GM23338 (cell line): Measurements from ENCODE around the gene IL1RAPL2. TPM values are rescaled to one million over a fixed set of nuclear protein-coding genes. Genes with fewer than 3 reads are reported as not detected.
"Not testable (repeated sequence)": the region's sequence is repeated elsewhere in the genome, so short reads cannot be mapped to it uniquely, and the experiment has no call there.

Experiments
- ATAC-seq: fragments of 200-7000 bp; cut with Tn5 transposase; 3 replicates; pipeline ENCODE4 v1.9.1; 2020
- DNase-seq: peaks from one replicate; pipeline ENCODE4 v3.0.0-alpha.2; 2015; ENCODE audit warnings: low spot score
- H2AFZ ChIP-seq: fragments of 200-600 bp; sonication (generic); 2 replicates; pipeline ENCODE4 v1.8.0; 2016; ENCODE audit warnings: antibody characterized with exemption, mild to moderate bottlenecking, moderate library complexity
- H3F3A ChIP-seq: fragments of 200-600 bp; sonication (generic); replicated peaks from 2 replicates; pipeline ENCODE4 v1.8.0; 2017; ENCODE audit warnings: antibody characterized with exemption, mixed run types, low read depth
- H3K27ac ChIP-seq: fragments of 200-600 bp; sonication (generic); 2 replicates; pipeline ENCODE4 v1.6.1; 2016; ENCODE audit warnings: low read depth
- H3K27me3 ChIP-seq: fragments of 200-600 bp; sonication (generic); 2 replicates; pipeline ENCODE4 v1.8.0; 2016; ENCODE audit warnings: mild to moderate bottlenecking, mixed run types, moderate library complexity; ENCODE audit not compliant: insufficient read depth
- H3K36me3 ChIP-seq: fragments of 200-600 bp; sonication (generic); 2 replicates; pipeline ENCODE4 v1.8.0; 2016; ENCODE audit warnings: mild to moderate bottlenecking; ENCODE audit not compliant: insufficient read depth
- H3K4me1 ChIP-seq: fragments of 200-600 bp; sonication (generic); 2 replicates; pipeline ENCODE4 v1.8.0; 2016; ENCODE audit warnings: mild to moderate bottlenecking, moderate library complexity; ENCODE audit not compliant: insufficient read depth
- H3K4me2 ChIP-seq: fragments of 200-600 bp; sonication (generic); 2 replicates; pipeline ENCODE4 v1.7.1; 2017; ENCODE audit warnings: mixed run types
- H3K4me3 ChIP-seq: fragments of 200-600 bp; sonication (generic); 2 replicates; pipeline ENCODE4 v1.6.1; 2016; ENCODE audit warnings: mixed run types
- H3K79me2 ChIP-seq: fragments of 200-600 bp; sonication (generic); replicated peaks from 2 replicates; pipeline ENCODE4 v1.8.0; 2017; ENCODE audit warnings: mild to moderate bottlenecking; ENCODE audit not compliant: insufficient read depth
- H3K9me2 ChIP-seq: fragments of 200-600 bp; sonication (generic); 2 replicates; pipeline ENCODE4 v1.8.0; 2017; ENCODE audit not compliant: insufficient read depth
- H4K20me1 ChIP-seq: fragments of 200-600 bp; sonication (generic); replicated peaks from 2 replicates; pipeline ENCODE4 v1.8.0; 2017; ENCODE audit warnings: mild to moderate bottlenecking; ENCODE audit not compliant: insufficient read depth
- H3K27ac Mint-ChIP-seq: 2 replicates; pipeline ENCODE4 v1.8.0; 2020; ENCODE audit warnings: inconsistent platforms, mild to moderate bottlenecking, moderate library complexity, mixed read lengths
- H3K27me3 Mint-ChIP-seq: 3 replicates; pipeline ENCODE4 v1.8.0; 2022; ENCODE audit warnings: low read depth, mild to moderate bottlenecking, moderate library complexity, mixed read lengths, inconsistent platforms; ENCODE audit not compliant: insufficient read depth, poor library complexity
- H3K36me3 Mint-ChIP-seq: 3 replicates; pipeline ENCODE4 v1.8.0; 2021; ENCODE audit warnings: low read depth, mild to moderate bottlenecking, inconsistent platforms, moderate library complexity, mixed read lengths
- H3K4me1 Mint-ChIP-seq: 3 replicates; pipeline ENCODE4 v1.8.0; 2020; ENCODE audit warnings: mild to moderate bottlenecking, inconsistent platforms, mixed read lengths
- H3K4me3 Mint-ChIP-seq: 3 replicates; pipeline ENCODE4 v1.8.0; 2021; ENCODE audit warnings: moderate library complexity, mild to moderate bottlenecking, inconsistent platforms, mixed read lengths
- H3K9me3 Mint-ChIP-seq: 3 replicates; pipeline ENCODE4 v1.8.0; 2020; ENCODE audit warnings: moderate library complexity, mild to moderate bottlenecking, inconsistent platforms, mixed read lengths
- CREB1 ChIP-seq: fragments of 250-450 bp; sonication (Bioruptor Pico); IDR thresholded peaks from 2 replicates; pipeline ENCODE4 v1.5.0; 2020; ENCODE audit warnings: low read depth, mild to moderate bottlenecking, moderate library complexity
- ETS1 ChIP-seq: IDR thresholded peaks from 2 replicates; pipeline ENCODE4 v1.6.1; 2016; ENCODE audit warnings: antibody characterized with exemption
- JUNB ChIP-seq: IDR thresholded peaks from one replicate; pipeline ENCODE4 v1.6.1; 2016; ENCODE audit warnings: antibody characterized with exemption; ENCODE audit not compliant: unreplicated experiment
- NANOG ChIP-seq: IDR thresholded peaks from 2 replicates; pipeline ENCODE4 v1.6.1; 2016; ENCODE audit warnings: antibody characterized with exemption, borderline replicate concordance
- POLR2AphosphoS5 ChIP-seq: IDR thresholded peaks from 2 replicates; pipeline ENCODE4 v1.6.1; 2016; ENCODE audit warnings: antibody characterized with exemption, low read depth
- STAT1 ChIP-seq: IDR thresholded peaks from one replicate; pipeline ENCODE4 v1.6.1; 2016; ENCODE audit warnings: antibody characterized with exemption; ENCODE audit not compliant: unreplicated experiment
- ZNF114 ChIP-seq: fragments of 250-450 bp; sonication (Bioruptor Pico); IDR thresholded peaks from 2 replicates; pipeline ENCODE4 v1.5.0; 2020; ENCODE audit warnings: mild to moderate bottlenecking, moderate library complexity
- ZNF331 ChIP-seq: fragments of 250-450 bp; sonication (Bioruptor Pico); IDR thresholded peaks from 2 replicates; pipeline ENCODE4 v1.5.0; 2020; ENCODE audit warnings: low read depth, mild to moderate bottlenecking, moderate library complexity
- polyA plus RNA-seq: library from polyadenylated mRNA; unstranded; fragments of >200 nt; fragmentation: Nextera tagmentation; extraction: Ambion mirVana; gene quantifications from 2 replicates; pipeline ENCODE4 v1.2.1, GENCODE V29; 2016
- total RNA-seq: library from RNA; depleted of rRNA; stranded (reverse); fragments of >200 nt; shearing (Covaris generic); gene quantifications from 2 replicates; pipeline ENCODE4 v1.2.3, GENCODE V29; 2014
- TF ChIP-seq, protein P1 (sequence below): fragments of 250-450 bp; sonication (Bioruptor Pico); IDR thresholded peaks from 2 replicates; pipeline ENCODE4 v1.5.0; 2020; ENCODE audit warnings: mild to moderate bottlenecking, moderate library complexity
- TF ChIP-seq, protein P2 (sequence below), 2 experiments: fragments of 200-600 bp in 1 of 2; sonication (generic) in 1 of 2; conservative IDR thresholded peaks; 2 replicates each; pipeline versions ENCODE4 v1.5.1 to v1.6.1; 2016 to 2017; ENCODE audit warnings: antibody characterized with exemption in 2 of 2, low read depth in 2 of 2, mild to moderate bottlenecking in 2 of 2, moderate library complexity in 1 of 2

The IL1RAPL2 gene
- total and polyA plus RNA-seq, 2 experiments from 2014 or later: 0.80 to 0.94 TPM

- DNase-seq (no peak), ATAC-seq (no peak)
- Histone ChIP-seq H3K79me2 (no peaks in the 10 kb centered on the region), H3K4me2 (no peak overlapping the region), H3K9me2 (no peaks in the 10 kb centered on the region), H3K27ac (no peak overlapping the region), H3K27me3 (no peaks in the 10 kb centered on the region), H3F3A (no peaks in the 10 kb centered on the region), H3K4me3 (no peak overlapping the region), H2AFZ (no peak overlapping the region), H3K4me1 (no peaks in the 10 kb centered on the region), H3K36me3 (no peaks in the 10 kb centered on the region), H4K20me1 (no peaks in the 10 kb centered on the region)
- Mint-ChIP-seq H3K27me3 (peaks cover 2% of the 10 kb centered on the region), H3K4me3 (no peak overlapping the region), H3K9me3 (no peaks in the 10 kb centered on the region), H3K36me3 (no peaks in the 10 kb centered on the region), H3K27ac (no peak overlapping the region), H3K4me1 (no peaks in the 10 kb centered on the region)
- TF ChIP-seq ETS1: no peak
- no peak for TF ChIP-seq POLR2AphosphoS5
- TF ChIP-seq ZNF331 (CRISPR knock-in tag): no peak
- TF ChIP-seq NANOG: no peak
- no peak for TF ChIP-seq CREB1 (CRISPR knock-in tag)
- TF ChIP-seq, protein P1, sequence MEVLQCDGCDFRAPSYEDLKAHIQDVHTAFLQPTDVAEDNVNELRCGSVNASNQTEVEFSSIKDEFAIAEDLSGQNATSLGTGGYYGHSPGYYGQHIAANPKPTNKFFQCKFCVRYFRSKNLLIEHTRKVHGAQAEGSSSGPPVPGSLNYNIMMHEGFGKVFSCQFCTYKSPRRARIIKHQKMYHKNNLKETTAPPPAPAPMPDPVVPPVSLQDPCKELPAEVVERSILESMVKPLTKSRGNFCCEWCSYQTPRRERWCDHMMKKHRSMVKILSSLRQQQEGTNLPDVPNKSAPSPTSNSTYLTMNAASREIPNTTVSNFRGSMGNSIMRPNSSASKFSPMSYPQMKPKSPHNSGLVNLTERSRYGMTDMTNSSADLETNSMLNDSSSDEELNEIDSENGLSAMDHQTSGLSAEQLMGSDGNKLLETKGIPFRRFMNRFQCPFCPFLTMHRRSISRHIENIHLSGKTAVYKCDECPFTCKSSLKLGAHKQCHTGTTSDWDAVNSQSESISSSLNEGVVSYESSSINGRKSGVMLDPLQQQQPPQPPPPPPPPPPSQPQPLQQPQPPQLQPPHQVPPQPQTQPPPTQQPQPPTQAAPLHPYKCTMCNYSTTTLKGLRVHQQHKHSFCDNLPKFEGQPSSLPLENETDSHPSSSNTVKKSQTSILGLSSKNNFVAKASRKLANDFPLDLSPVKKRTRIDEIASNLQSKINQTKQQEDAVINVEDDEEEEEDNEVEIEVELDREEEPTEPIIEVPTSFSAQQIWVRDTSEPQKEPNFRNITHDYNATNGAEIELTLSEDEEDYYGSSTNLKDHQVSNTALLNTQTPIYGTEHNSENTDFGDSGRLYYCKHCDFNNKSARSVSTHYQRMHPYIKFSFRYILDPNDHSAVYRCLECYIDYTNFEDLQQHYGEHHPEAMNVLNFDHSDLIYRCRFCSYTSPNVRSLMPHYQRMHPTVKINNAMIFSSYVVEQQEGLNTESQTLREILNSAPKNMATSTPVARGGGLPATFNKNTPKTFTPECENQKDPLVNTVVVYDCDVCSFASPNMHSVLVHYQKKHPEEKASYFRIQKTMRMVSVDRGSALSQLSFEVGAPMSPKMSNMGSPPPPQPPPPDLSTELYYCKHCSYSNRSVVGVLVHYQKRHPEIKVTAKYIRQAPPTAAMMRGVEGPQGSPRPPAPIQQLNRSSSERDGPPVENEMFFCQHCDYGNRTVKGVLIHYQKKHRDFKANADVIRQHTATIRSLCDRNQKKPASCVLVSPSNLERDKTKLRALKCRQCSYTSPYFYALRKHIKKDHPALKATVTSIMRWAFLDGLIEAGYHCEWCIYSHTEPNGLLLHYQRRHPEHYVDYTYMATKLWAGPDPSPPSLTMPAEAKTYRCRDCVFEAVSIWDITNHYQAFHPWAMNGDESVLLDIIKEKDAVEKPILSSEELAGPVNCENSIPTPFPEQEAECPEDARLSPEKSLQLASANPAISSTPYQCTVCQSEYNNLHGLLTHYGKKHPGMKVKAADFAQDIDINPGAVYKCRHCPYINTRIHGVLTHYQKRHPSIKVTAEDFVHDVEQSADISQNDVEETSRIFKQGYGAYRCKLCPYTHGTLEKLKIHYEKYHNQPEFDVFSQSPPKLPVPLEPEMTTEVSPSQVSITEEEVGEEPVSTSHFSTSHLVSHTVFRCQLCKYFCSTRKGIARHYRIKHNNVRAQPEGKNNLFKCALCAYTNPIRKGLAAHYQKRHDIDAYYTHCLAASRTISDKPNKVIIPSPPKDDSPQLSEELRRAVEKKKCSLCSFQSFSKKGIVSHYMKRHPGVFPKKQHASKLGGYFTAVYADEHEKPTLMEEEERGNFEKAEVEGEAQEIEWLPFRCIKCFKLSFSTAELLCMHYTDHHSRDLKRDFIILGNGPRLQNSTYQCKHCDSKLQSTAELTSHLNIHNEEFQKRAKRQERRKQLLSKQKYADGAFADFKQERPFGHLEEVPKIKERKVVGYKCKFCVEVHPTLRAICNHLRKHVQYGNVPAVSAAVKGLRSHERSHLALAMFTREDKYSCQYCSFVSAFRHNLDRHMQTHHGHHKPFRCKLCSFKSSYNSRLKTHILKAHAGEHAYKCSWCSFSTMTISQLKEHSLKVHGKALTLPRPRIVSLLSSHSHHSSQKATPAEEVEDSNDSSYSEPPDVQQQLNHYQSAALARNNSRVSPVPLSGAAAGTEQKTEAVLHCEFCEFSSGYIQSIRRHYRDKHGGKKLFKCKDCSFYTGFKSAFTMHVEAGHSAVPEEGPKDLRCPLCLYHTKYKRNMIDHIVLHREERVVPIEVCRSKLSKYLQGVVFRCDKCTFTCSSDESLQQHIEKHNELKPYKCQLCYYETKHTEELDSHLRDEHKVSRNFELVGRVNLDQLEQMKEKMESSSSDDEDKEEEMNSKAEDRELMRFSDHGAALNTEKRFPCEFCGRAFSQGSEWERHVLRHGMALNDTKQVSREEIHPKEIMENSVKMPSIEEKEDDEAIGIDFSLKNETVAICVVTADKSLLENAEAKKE (CRISPR knock-in tag): no peak
- no peak for TF ChIP-seq JUNB
- TF ChIP-seq ZNF114 (CRISPR knock-in tag): no peak
- no peak for TF ChIP-seq STAT1
- TF ChIP-seq, protein P2, sequence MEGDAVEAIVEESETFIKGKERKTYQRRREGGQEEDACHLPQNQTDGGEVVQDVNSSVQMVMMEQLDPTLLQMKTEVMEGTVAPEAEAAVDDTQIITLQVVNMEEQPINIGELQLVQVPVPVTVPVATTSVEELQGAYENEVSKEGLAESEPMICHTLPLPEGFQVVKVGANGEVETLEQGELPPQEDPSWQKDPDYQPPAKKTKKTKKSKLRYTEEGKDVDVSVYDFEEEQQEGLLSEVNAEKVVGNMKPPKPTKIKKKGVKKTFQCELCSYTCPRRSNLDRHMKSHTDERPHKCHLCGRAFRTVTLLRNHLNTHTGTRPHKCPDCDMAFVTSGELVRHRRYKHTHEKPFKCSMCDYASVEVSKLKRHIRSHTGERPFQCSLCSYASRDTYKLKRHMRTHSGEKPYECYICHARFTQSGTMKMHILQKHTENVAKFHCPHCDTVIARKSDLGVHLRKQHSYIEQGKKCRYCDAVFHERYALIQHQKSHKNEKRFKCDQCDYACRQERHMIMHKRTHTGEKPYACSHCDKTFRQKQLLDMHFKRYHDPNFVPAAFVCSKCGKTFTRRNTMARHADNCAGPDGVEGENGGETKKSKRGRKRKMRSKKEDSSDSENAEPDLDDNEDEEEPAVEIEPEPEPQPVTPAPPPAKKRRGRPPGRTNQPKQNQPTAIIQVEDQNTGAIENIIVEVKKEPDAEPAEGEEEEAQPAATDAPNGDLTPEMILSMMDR (conservative IDR thresholded peaks at IDR 0.05; ENCODE audit: low read depth in 2 of 2): no peak
These were observed 1215.8 kb downstream of the IL1RAPL2 start for GRCh38 chrX:105781804-105782203.

DNA sequence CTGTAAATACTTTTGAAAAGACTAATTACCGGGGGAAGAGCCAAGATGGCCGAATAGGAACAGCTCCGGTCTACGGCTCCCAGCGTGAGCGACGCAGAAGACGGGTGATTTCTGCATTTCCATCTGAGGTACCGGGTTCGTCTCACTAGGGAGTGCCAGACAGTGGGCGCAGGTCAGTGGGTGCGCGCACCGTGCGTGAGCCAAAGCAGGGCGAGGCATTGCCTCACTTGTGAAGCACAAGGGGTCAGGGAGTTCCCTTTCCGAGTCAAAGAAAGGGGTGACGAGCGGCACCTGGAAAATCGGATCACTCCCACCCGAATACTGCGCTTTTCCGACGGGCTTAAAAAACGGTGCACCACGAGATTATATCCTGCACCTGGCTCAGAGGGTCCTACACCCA is 1230.9 kb downstream of the IL1RAPL2 start:
- H3K79me2 ChIP-seq, H3K27me3 ChIP-seq, ATAC-seq, H3K27ac ChIP-seq, H4K20me1 ChIP-seq, H3K4me2 ChIP-seq, H3K4me3 Mint-ChIP-seq, H2AFZ ChIP-seq, H3F3A ChIP-seq, H3K36me3 ChIP-seq, H3K36me3 Mint-ChIP-seq, H3K4me1 ChIP-seq, H3K27me3 Mint-ChIP-seq, H3K9me2 ChIP-seq, DNase-seq, H3K27ac Mint-ChIP-seq, H3K9me3 Mint-ChIP-seq, H3K4me1 Mint-ChIP-seq: not testable (repeated sequence)
- peak overlapping the region; percentile 39; the same call in 1 of the 2 replicates for H3K4me3 ChIP-seq
